CD14-positive monocyte (primary cell): ENCODE results near the gene SH2D1B. TPM values are rescaled to one million over a fixed set of nuclear protein-coding genes. Genes with fewer than 3 reads are reported as not detected.

Experiments used
- DNase-seq, 3 donors: peaks; one replicate each; pipeline ENCODE4 v3.0.0-alpha.2; 2011 to 2022
- H2AFZ ChIP-seq: 2 replicates; pipeline ENCODE4 v1.6.0; 2012; ENCODE audit warnings: mild to moderate bottlenecking, low read depth, low read length, inconsistent platforms; ENCODE audit not compliant: insufficient read depth, poor library complexity, severe bottlenecking
- H3K27ac ChIP-seq, 2 donors: 1 replicate in 1 of 2; 2 replicates in 1 of 2; pipeline ENCODE4 v1.5.1; 2012 to 2013; ENCODE audit warnings: low read length in 2 of 2, control low read depth in 1 of 2, inconsistent platforms in 1 of 2, low read depth in 1 of 2, mild to moderate bottlenecking in 1 of 2
- H3K27me3 ChIP-seq, 2 donors: one replicate each; pipeline versions ENCODE4 v1.6.0 to v1.6.1; 2011 to 2013; ENCODE audit warnings: low read length in 2 of 2; ENCODE audit not compliant: control insufficient read depth in 2 of 2, insufficient read depth in 2 of 2
- H3K36me3 ChIP-seq, 2 donors: replicated peaks in 1 of 2; 1 replicate in 1 of 2; 2 replicates in 1 of 2; pipeline versions ENCODE4 v1.5.1 to v1.6.1; 2012 to 2013; ENCODE audit warnings: low read length in 2 of 2, control low read depth in 1 of 2, inconsistent platforms in 1 of 2, mild to moderate bottlenecking in 1 of 2; ENCODE audit not compliant: insufficient read depth in 2 of 2, control insufficient read depth in 1 of 2
- H3K4me1 ChIP-seq, 2 donors: 1 replicate in 1 of 2; 2 replicates in 1 of 2; pipeline versions ENCODE4 v1.5.1 to v1.6.1; 2012 to 2013; ENCODE audit warnings: low read length in 2 of 2, control low read depth in 1 of 2, inconsistent platforms in 1 of 2, mild to moderate bottlenecking in 1 of 2, moderate library complexity in 1 of 2; ENCODE audit not compliant: insufficient read depth in 2 of 2, control insufficient read depth in 1 of 2
- H3K4me2 ChIP-seq: replicated peaks from 2 replicates; pipeline ENCODE3; 2012; ENCODE audit warnings: low read length, moderate library complexity, mild to moderate bottlenecking; ENCODE audit not compliant: poor library complexity, severe bottlenecking; ENCODE audit errors: extremely low read depth
- H3K4me3 ChIP-seq, 3 experiments: fragments of 200-600 bp in 1 of 3; sonication (generic) in 1 of 3; replicated peaks in 1 of 3; 1 replicate in 2 of 3; 2 replicates in 1 of 3; pipeline ENCODE4 v1.5.1; 2011 to 2013; ENCODE audit warnings: low read length in 3 of 3, mild to moderate bottlenecking in 3 of 3, control low read depth in 2 of 3, low read depth in 2 of 3, inconsistent platforms in 1 of 3, moderate library complexity in 1 of 3
- H3K79me2 ChIP-seq: 2 replicates; pipeline ENCODE4 v1.6.0; 2012; ENCODE audit warnings: mild to moderate bottlenecking, control low read depth, inconsistent platforms, low read length, moderate library complexity; ENCODE audit not compliant: insufficient read depth
- H3K9ac ChIP-seq: 2 replicates; pipeline ENCODE4 v1.6.0; 2017; ENCODE audit warnings: low read length, mild to moderate bottlenecking; ENCODE audit not compliant: insufficient read depth, poor library complexity, severe bottlenecking
- H3K9me3 ChIP-seq, 2 donors: replicated peaks in 1 of 2; 1 replicate in 1 of 2; 2 replicates in 1 of 2; pipeline versions ENCODE4 v1.5.1 to v1.6.1; 2012 to 2013; ENCODE audit warnings: low read length in 2 of 2, control low read depth in 1 of 2; ENCODE audit not compliant: control insufficient read depth in 1 of 2, insufficient read depth in 1 of 2
- H4K20me1 ChIP-seq: 2 replicates; pipeline ENCODE4 v1.6.0; 2012; ENCODE audit warnings: mild to moderate bottlenecking, low read length, control low read depth, moderate library complexity; ENCODE audit not compliant: insufficient read depth
- H3K27ac Mint-ChIP-seq, 7 donors: one replicate each; pipeline ENCODE4 v1.8.0; 2020; ENCODE audit warnings: mild to moderate bottlenecking in 7 of 7, mixed read lengths in 7 of 7, moderate library complexity in 6 of 7, inconsistent platforms in 2 of 7
- H3K27me3 Mint-ChIP-seq, 3 donors: one replicate each; pipeline ENCODE4 v1.8.0; 2021 to 2022; ENCODE audit warnings: low read depth in 3 of 3, mild to moderate bottlenecking in 3 of 3, mixed read lengths in 3 of 3, moderate library complexity in 3 of 3, inconsistent platforms in 1 of 3
- H3K36me3 Mint-ChIP-seq, 2 donors: one replicate each; pipeline ENCODE4 v1.8.0; 2020; ENCODE audit warnings: mixed read lengths in 2 of 2, inconsistent platforms in 1 of 2, mild to moderate bottlenecking in 1 of 2
- H3K4me1 Mint-ChIP-seq: one replicate; pipeline ENCODE4 v1.8.0; 2020; ENCODE audit warnings: mild to moderate bottlenecking, mixed read lengths
- H3K4me3 Mint-ChIP-seq, 2 donors: one replicate each; pipeline ENCODE4 v1.8.0; 2020; ENCODE audit warnings: mild to moderate bottlenecking in 2 of 2, mixed read lengths in 2 of 2, moderate library complexity in 1 of 2
- H3K9me3 Mint-ChIP-seq, 7 donors: one replicate each; pipeline ENCODE4 v1.8.0; 2020 to 2022; ENCODE audit warnings: mixed read lengths in 7 of 7, mild to moderate bottlenecking in 6 of 7, moderate library complexity in 6 of 7, inconsistent platforms in 2 of 7
- CTCF ChIP-seq: fragments of 200-600 bp; IDR thresholded peaks from one replicate; pipeline ENCODE4 v1.8.0; 2022; ENCODE audit warnings: antibody characterized with exemption, mild to moderate bottlenecking
- WGBS: methylation state at CpG from one replicate; pipeline ENCODE4 v1.1.5; 2013; ENCODE audit warnings: missing lambda C conversion rate; ENCODE audit not compliant: insufficient coverage; 5-methylcytosine and 5-hydroxymethylcytosine counted together
- intact Hi-C, 2 donors: fragments of 100-400 bp; cut with micrococcal nuclease; formaldehyde crosslinking; loops; one replicate each; pipeline versions ENCODE4 v1.15.0 to v1.15.1; 2023
- polyA plus RNA-seq, 3 donors: library from polyadenylated mRNA; depleted of rRNA in 1 of 3; unstranded in 2 of 3; stranded (reverse) in 1 of 3; fragments of 300-500 nt in 2 of 3; fragments of >200 nt in 1 of 3; fragmentation: Illumina TruSeq in 2 of 3; gene quantifications; 1 replicate in 2 of 3; 2 replicates in 1 of 3; pipeline ENCODE4 v1.2.3, GENCODE V29; 2012 to 2021

The SH2D1B gene
- polyA plus RNA-seq, 3 donors: 0.88 to 2.9 (median 1.7) TPM

GRCh38 chr1:162376691-162377090, 35.2 kb downstream of the SH2D1B start, which contains the start of gene SPATA46:
Gene SPATA46, minus strand, starts transcription at chr1:162376854. Its CDS starts 64 bp downstream, at chr1:162376790.
- no peaks in the 10 kb centered on the region for H3K27me3 ChIP-seq
- peaks cover 1 to 6% (median 2%) of the 10 kb centered on the region in 3 donors for H3K27me3 Mint-ChIP-seq
- H3K36me3 Mint-ChIP-seq: no peaks in the 10 kb centered on the region
- H3K27ac Mint-ChIP-seq: no peak within 1 kb of the TSS
- H2AFZ ChIP-seq: no peak within 1 kb of the TSS
- WGBS: 90% methylated on average over 2 of the region's 5 CpGs
- H3K27ac ChIP-seq: no peak within 1 kb of the TSS
- H3K4me1 Mint-ChIP-seq: peaks cover 5% of the 10 kb centered on the region
- intact Hi-C loops: no loop called here
- H3K4me1 ChIP-seq: peaks cover 0 to 4% of the 10 kb centered on the region in 2 donors
- no peaks in the 10 kb centered on the region for H3K9me3 Mint-ChIP-seq
- no peaks in the 10 kb centered on the region for H3K79me2 ChIP-seq
- no peak within 1 kb of the TSS for H3K9ac ChIP-seq
- no peak within 1 kb of the TSS for H3K4me3 Mint-ChIP-seq
- no peaks in the 10 kb centered on the region for H4K20me1 ChIP-seq
- no peak for TF ChIP-seq CTCF
- H3K9me3 ChIP-seq: no peaks in the 10 kb centered on the region
- no peaks in the 10 kb centered on the region for H3K36me3 ChIP-seq
- H3K4me2 ChIP-seq: no peak within 1 kb of the TSS
- no peak within 1 kb of the TSS for H3K4me3 ChIP-seq
- DNase-seq: no peak

- Histone ChIP-seq H3K9me3 (no peaks in the 10 kb centered on the region), H3K79me2 (no peaks in the 10 kb centered on the region), H3K27me3 (no peaks in the 10 kb centered on the region), H3K4me2 (no peak overlapping the region), H3K4me3 (no peak overlapping the region), H4K20me1 (no peaks in the 10 kb centered on the region), H3K9ac (no peak overlapping the region), H3K36me3 (no peaks in the 10 kb centered on the region), H2AFZ (no peak overlapping the region), H3K4me1 (no peaks in the 10 kb centered on the region), H3K27ac (no peak overlapping the region)
- no peaks in the 10 kb centered on the region for H3K4me1 Mint-ChIP-seq
- H3K27me3 Mint-ChIP-seq: peaks cover 1 to 6% (median 2%) of the 10 kb centered on the region in 3 donors
- 88% methylated on average over 4 of the region's 8 CpGs for WGBS
- intact Hi-C loops: no loop called here
- DNase-seq: no peak
- H3K9me3 Mint-ChIP-seq: no peaks in the 10 kb centered on the region
- no peak for TF ChIP-seq CTCF
- H3K27ac Mint-ChIP-seq: peak overlapping the region in 1 of 7 donors; percentile 74
- H3K36me3 Mint-ChIP-seq: no peaks in the 10 kb centered on the region
- H3K4me3 Mint-ChIP-seq: no peak overlapping the region
Observed at GRCh38 chr1:162375463-162375862, 36.5 kb downstream of the SH2D1B start.
